IPS-11a (cell line): ENCODE data around the gene TRIM24.

Source experiments
- H3K4me3 ChIP-seq: one replicate; pipeline ENCODE4 v1.5.1; 2013; ENCODE audit warnings: low read depth, low read length, control low read depth

Gene TRIM24

DNA sequence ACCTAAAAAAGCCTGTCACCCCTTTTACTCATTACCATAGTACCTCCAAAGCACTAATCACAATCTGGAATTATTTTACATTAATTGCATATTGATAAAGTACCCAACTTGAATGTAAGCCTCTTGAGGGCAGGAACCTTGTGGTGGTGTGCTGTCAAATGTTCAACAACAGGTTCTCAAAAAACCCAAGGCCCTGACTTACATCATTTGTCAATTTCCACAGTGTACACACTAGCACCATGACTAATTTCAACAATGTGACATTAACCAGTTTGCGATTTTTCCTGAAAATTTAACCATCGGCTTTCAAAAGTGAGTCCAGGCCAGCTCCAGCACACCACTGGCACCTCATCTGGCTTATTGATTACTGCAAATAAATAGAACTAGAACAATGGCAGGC, 153.6 kb downstream of the TRIM24 start:
- H3K4me3 ChIP-seq, result no peak overlapping the region

DNA sequence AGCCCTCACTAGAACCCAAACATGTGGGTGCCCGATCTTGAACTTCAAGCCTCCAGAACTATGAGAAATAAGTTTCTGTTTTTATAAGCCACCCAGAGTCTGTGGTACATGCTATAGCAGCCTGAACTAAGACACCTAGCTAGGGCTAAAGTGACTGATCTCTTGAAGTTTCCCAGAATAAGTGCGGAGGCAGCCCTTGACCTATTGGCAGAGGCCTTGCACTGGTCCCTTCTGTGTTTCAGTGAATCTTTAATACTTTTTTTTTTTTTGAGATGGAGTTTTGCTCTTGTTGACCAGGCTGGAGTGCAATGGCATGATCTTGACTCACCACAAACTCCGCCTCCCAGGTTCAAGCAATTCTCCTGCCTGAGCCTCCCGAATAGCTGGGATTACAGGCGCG, 156.0 kb downstream of the TRIM24 start:
- H3K4me3 ChIP-seq, result no peak overlapping the region

DNA sequence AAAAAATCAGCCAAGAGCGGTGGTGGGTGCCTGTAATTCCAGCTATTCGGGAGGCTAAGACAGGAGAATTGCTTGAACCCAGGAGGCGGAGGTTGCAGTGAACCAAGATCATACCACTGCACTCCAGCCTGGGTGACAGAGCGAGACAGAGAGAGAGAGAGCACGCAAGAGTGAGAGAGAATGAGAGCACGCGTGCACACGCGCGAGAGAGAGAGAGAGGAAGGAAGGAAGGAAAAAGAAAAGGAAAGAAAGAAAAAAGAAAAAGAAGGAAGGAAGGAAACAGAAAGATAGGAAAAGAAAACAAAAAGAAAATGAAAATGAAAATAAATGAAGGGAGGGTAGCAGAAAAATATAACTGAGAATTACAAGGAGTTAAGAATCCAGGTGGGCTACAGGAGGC, 158.4 kb downstream of the TRIM24 start:
- no peak overlapping the region for H3K4me3 ChIP-seq

DNA sequence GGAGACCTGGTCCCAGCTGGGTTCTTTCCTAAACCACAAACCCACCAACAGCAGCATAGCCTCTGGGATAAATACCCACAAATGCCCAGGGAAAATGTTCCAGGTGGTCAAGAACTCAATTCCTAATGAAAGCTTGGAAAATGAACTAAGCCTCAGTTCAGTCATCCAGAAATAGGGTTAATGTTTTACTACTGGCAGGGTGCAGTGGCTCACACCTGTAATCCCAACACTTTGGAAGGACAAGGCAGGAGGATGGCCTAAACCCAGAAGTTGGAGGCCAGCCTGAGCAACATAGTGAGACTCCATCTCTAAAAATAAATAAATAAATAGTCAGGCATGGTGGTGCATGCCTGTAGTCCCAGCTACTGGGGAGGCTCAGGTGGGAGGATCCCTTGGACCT, 158.9 kb downstream of the TRIM24 start:
- H3K4me3 ChIP-seq, result no peak overlapping the region

DNA sequence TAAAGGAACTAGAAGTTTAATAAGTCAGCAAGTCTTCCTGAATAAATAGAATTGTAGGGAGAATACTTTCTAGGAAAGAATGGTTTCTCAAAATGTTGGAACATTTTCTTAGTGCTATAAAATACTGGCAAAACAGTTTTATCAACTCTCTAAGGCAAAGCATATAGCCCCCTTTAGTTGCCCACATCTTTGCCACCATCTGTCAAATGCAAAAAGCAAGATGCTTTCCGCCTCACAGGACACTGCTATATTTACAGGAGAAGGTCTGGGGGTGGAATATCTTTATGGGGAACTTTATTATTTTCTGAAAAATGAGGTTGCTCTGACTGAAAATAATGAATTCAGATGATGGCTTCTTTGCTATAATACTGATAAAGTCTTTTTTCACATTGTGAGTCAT, 162.8 kb downstream of the TRIM24 start:
- H3K4me3 ChIP-seq, result no peak overlapping the region

DNA sequence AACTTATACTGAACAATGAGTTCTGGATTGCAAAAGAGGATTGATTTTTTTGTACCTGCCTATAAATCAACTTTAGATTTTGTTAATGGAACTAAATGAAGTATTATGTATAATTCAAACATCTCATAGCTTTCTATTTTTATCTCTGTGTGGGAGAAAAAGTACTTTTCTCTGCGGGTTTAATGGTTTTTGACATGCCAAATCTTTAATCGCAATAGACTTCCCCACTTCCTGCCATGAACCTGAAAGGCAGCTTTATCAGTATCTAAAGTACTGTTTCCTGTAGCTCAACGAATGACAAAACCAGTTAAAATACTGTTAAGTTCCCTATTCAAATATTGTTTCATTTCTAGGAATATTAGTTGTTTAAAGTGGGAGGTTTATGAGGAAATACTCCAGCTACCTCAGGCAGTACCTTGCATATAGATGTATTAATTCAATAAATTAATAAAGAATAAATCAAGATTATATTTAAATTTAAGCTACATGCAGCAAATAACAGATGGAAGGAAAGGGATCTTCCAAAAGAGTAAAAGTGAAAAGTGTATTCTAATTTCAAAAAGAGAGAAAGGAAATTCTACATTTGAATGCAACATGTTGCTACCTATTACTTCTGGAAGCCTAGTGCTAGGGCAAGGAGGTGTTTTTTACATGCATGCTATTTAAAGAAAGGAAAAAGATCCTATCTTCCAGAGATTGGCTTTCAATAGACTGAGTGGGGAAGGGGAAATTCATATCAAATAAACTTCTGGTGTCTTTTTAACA, 165.2 kb downstream of the TRIM24 start:
- H3K4me3 ChIP-seq, result no peak overlapping the region

DNA sequence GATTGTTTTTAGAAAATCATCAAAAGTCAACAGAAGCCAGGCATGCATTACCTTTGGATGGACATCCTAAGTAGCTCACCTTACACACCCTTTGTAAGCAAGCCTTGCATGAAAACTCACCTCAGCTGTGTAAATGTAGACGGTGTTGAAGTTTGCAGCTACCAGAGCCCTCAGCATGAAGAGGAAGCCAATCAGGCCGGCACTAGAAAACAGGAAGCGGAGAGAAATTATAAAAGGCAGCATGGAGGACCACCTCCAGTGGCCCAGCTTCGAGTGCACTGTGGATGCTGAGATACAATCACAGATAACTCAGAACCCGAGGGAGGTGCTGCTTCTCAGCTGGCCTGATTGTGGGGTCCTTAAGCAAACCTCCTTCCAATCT, 165.8 kb downstream of the TRIM24 start:
- H3K4me3 ChIP-seq, result no peak overlapping the region

DNA sequence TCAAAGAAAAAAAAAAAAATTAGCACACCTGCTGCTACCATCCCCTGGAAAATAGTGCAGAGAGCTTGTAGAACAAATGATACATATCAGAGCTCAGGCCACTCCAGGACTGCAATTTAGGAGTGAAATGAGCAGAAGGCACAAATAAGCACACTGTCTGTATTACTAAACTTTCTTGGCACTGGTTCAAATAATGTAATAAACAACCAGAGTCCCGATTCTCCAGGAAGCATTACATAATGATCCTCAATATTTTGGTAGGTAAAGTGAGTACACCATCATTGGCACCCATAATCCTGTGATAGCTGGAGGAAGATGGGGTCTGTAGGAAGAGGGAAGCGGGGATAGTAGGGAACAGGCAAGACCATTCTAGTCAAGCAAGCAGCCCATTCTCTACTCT, 166.8 kb downstream of the TRIM24 start:
- no peak overlapping the region for H3K4me3 ChIP-seq

DNA sequence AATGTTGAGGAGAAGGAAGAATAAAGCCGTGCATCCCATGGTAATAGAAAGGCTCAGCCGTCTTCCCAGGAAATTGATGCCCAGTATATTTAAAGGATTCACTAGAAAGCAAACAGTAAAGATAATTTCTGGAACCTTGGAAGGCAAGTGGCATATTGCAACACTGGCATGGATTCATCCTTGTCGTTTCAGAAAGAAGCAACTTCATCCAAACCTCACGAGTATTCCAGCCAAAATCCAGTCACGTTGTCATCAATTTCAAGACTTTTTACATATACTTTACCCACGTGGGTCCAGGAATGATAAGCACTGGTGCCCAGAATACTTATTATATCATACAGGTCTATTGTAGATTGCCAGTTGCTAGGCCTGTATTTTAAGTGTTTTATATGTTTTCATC, 167.3 kb downstream of the TRIM24 start:
- no peak overlapping the region for H3K4me3 ChIP-seq

DNA sequence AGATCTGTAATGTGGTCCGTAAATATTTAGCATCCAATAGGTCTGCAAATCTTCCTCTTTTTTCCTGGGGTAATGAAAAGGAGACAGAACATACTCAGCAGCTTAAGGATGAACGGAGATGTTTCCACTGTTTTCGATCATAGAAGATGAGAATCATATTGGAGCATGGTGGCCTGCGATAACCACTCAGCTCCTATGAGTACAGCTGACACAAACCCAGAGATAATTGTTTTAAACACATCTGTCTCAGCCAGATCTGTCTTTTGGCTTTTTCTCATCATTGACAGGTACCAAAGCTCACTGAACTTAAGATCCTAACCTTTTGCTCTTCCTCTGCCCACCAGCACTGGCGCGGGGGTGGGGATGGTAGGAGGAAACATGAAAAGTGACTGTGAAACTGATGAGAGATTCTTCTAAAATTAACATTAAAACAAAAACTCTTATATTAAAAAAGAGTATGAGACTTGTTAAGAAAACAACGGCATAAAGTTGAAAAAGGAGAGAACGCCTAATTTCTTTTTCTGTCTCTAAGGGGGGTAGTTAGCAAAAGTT, 170.1 kb downstream of the TRIM24 start:
- no peak overlapping the region for H3K4me3 ChIP-seq

DNA sequence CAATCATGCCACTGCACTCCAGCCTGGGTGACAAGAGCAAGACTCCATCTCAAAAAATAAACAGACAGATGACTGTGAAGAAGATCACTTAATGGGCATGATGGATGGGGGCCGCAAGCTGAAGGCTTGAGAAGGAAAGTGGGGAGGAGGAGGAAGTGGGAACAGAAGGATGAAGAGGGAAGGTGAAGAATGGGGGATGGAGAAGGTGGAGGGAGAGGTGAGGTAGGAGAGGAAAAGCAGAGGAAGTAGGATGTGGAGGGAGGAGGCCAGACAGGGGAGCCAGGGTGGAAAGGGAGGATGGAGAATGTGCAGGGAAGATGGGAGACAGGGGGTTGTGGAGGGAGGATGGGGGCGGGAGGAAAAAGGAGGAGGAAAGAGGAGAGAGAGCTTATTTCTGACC, 172.3 kb downstream of the TRIM24 start:
- H3K4me3 ChIP-seq, result no peak overlapping the region

DNA sequence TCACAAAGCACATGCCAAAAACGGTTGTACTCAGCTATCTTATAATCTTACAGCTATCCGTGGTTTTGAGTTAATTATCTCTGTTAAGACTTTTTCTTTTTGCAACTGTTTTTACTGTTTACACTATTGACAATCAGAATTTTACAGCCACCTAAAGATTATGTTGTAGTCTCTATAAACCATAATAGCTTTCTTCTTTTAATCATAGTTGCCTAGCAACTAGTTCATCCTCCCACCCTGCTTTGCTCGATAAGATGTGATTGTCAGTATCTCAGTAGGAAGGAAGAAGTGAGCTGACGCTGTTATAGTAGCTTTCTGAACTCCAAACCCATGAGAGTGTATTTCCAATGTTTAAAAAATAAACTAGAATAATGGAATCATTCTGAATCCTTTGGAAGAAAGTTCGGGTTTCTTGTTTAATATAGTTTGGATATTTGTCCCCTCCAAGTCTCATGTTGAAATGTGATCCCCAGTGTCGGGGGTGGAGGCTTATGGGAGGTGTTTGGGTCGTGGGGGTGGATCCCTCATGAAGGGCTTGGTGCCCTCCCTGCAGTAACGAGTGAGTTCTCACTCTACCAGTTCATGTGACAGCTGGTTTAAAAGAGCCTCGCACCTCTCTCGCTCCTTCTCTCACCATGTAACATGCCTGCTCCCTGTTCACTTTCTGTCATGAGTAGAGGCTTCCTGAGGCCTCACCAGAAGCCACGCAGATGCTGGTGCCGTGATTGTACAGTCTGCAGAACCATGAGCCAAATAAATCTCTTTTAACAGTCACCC, 173.0 kb downstream of the TRIM24 start:
- no peak overlapping the region for H3K4me3 ChIP-seq
